ENCODE results near the gene EXOSC2.

- TF ChIP-seq EZH2 (IDR thresholded peaks at IDR 0.05; ENCODE audit: low read length, missing control alignments), result no peak
- TF ChIP-seq CTCF (conservative IDR thresholded peaks at IDR 0.05 in 1 of 2, IDR thresholded peaks at IDR 0.05 in 1 of 2; ENCODE audit: low read depth in 1 of 2, low read length in 2 of 2), result no peak
Measured at GRCh38 chr9:130698514-130698913, 4.9 kb downstream of the EXOSC2 start.
